GM21786 (cell line): Measurements from ENCODE around the gene DOCK1.

ENCODE experiments used
- ATAC-seq: cut with Tn5 transposase; IDR thresholded peaks from one replicate; pipeline ENCODE4 v1.9.1; 2021; ENCODE audit not compliant: unreplicated experiment

The DOCK1 gene

DNA sequence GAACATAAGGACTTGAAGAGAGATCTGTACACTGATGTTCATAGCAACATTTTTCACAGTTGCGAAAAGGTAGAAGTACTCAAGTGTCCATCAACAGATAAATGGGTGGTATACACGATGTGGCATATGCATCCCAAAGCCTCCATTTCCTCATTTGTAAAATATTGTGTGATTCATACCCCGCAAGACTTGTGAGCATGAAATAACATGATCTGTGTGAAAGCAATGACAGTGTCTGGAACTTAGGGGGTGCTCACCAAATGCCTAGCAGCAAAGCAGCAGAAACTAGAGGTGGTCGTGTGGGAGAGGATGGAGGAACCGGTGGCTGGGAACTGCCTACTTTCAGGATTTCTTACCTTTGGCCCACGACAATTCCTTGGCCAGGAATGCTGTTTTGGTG, 426.5 kb downstream of the DOCK1 start:
- ATAC-seq: no peak

DNA sequence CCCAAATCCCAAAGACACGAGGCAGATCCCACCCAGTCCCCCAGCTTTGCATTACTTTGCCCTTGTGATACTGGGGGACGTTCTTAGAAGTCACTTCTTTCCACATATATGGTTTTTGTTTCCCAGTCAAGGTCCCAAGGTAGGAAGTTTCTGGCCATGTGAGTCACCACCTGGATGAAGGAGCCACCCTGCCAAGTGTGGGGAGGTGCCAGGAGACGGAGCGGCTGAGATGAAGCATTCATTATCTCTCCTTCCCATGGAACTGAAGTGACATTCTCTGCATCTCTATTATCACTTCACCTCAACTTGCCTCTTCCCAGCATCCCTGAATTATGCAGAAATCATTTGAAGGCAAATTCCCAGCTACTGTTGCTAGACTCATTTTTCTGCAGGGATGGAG, 427.4 kb downstream of the DOCK1 start:
- no peak for ATAC-seq

DNA sequence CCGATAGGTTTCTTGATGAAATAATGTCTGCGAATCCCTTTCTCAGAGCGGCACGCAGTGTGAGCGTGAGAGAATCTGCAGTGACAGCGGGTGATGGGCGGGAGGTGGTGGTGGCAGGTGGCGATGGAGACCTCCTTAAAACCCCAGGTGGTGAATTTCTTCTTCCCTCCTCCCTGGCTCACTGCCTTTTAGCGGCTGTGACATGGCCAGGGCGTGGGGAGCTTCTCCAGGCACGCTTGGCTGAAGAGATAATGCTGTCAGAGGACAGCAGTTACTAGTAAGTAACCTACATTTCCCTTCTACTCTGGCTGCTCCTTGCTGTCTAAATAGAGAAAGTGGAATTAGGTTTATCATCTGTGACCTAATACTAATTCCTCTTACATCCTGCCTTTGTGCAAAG, 432.6 kb downstream of the DOCK1 start:
- no peak for ATAC-seq

DNA sequence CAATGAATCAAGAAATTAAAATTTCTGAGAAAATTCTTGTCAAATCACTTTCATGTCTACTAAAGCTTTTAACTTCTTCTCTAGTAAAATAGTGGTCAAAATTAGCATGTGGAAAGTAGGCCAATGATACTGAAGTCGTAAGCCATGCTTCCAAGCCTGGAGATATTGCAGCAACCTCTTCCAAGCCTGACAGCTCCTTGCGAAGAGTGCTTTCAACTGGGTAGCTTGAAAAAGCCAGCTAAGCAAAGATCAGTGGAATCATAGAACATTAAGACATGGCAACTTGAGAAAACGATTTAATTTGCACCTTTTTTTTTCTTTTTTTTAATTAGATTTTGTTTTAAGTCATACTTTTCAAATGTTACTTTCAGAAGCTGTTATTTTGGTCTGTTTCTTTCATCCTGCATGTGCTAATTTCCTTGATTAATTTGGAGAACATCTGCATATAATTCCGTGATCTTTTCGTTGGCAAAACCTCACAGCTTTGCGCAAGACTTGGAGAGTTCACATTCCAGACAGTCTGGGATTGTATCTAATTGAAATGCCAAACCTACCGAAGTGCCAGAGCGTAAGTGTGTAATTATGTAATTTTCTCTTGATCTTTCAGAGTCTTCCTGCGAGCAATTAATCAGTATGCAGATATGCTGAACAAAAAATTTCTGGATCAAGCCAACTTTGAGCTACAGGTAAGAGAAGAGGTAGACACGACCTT, 433.3 kb downstream of the DOCK1 start:
- ATAC-seq: no peak

DNA sequence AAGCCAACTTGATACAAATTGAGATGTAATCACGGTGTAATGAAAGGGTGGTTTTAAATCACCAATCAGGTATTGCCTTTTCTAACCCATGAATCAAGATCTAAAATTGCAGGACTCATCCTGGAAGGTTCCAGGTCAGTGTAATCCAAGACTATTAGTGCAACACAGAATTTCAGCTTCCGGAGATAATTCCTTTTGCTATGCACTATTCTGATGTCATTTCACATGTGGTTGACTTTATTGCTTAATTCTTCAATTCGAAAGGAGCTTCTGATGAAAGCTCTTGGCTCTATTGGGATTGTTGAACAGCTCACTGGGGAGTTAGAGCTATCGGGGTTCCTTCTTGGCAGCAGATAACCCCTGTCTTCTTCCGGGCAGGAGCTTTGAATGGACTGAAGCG, 438.6 kb downstream of the DOCK1 start:
- no peak for ATAC-seq

DNA sequence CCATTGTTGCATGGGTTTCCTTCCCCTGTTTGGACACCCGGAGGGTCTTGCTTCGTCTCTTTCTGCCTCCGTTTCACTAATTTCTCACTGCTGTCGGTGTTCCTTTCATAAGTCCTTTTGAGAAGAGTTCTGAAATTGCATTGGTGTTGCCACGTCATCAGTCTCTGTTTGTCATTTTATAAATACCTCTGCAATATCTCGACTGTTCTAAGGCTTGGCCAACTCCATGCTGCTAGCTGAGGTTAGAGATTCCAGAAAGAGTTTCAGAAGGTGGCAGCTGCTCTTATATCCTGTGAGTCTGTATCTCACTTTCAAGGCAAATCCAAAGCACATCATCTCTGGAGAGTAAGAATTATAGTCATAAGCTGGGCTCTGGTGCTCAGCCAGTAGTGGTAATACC, 439.1 kb downstream of the DOCK1 start:
- no peak for ATAC-seq

DNA sequence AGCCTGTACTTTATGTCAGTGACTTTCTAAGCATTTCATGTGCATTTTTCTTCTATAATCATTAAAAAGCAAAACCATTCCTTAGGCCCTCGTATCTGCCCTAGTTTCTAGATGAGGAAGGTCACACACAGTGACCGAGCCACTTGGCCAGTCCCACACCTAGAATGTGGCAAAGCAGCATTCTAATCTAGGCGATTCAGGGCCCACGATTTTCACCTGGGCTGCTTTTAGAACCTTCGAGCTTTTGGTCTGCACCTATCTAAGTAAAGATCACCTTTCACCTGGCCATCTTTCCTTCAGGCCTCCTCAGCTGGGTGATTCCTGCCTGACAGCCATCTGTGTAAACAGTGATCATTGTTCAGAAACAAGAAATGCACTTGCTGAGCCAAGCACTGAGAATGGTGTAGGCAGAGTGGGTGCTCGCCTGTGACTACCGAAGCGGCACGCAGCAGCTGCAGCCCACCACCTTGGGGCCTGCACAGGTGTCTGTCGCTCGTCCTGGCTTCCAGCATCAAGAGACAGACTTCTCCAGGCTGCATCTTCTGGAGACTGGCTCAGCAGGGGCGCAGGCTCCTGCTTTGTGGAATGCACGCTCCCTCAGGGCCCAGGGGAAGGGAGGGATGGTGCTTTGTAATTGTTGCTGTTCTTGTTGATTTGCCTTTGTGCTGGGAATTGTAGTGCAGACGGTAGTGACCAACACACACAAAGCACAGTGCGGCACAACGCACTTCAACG, 440.2 kb downstream of the DOCK1 start:
- no peak for ATAC-seq

DNA sequence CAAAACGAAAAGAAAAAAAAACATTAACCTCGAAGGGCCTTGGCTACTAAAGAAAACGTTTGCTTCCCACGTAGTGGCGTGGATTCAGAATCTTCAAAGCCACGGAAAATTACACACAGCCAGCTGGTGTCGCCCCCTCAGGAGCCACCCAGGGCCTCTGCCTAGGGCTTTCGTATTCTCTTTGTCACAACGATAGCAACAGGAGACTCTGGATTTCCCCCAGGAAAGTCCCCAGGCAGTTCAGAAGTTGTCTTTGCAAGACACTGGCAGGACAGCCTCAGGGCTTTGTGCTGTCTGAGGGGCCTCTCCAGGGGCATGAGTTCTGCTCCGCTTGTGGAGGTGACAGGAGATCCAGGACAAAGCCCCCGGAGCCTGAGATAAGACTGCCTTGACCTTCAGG, 441.4 kb downstream of the DOCK1 start:
- ATAC-seq: no peak

DNA sequence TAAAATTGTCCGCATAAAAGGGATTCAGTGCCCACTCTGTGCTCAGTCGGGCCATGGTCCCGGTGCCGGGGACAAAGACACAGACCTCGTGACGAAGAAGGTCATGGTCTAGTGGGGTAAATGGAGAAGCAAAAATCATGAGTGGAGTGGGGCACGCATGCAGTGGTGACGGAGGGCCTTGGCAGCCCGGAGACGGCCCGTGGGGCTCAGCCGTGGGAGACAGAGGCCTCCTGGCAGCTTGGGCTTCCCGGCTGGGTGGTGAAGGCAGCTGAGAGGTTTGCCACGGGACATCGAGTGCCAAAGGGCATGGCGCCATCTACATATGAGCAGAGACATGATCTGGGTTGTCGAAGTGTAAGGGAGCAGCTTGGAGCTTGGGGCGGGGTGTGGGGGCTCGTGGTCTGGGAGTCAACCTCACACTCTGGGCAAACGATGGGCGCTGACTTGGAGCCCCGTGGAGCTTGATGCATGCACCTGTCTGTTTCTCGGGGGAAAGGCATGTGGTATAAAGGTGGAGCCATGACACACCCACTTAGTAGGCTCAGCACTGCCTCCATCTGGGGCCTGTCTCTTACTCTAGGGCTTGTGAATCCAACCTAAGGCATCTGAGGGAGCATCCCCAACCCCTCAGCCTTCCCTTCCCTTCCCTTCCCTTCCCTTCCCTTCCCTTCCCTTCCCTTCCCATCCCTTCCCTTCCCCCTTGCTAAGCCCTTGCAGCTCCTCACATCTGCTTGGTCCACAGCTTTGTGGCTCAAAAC, 442.2 kb downstream of the DOCK1 start:
- no peak for ATAC-seq

DNA sequence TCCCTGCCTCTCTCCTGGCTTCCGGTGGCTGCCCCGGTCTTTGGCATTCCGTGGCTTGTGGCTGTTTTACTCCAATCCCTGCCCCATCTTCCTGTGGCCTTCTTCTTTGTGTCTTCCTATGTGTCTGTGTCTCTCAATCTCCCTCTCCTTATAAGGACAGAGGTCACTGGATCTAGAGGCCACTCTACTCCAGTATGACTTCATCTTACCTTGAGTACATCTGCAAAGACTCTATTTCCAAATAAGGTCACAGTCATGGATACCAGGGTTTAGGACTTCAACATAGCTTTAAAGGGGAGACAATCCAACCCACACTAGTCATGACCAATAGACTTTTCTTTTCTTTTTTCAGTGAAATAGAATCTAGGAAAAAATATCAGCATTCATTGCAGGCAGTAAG, 444.5 kb downstream of the DOCK1 start:
- ATAC-seq: no peak

DNA sequence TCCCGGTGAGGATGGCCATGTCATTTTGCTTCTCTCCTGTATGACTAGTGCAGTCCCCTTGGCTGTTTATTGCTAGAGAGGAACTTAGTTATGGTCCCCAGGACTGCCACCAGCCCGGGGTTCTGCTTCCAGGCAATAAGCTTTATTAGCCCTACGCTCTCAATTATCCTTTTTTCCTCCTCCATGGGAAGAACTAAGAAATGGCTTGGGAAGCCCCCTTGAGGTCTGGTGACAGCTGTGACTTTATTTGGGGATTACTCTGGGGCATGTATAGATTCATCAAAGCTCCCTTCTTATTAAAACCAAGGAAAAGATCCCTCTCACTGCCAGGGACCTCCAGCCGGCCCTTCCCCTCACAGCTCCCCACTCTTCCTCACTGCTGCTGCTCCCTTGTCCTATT, 446.3 kb downstream of the DOCK1 start:
- ATAC-seq: no peak

DNA sequence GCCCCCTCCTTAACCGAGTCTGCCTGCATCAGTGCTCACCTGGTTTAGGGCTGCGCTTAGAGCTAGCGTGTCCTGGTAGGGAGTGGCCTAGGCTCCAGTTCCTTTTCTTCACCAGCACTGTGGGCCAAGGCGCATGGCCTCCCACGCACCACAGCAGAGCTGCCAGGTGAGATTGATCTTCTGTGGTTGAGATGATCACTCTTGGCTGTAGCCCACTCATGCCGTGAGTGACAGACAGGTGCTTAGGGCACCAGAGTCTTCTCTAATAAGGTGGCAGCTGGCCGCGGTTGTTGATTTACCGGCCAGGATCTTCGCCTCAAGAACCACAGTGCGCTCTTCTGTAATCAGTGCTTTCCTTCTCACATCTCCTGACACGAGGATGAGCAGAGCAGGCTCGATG, 448.3 kb downstream of the DOCK1 start:
- no peak for ATAC-seq

DNA sequence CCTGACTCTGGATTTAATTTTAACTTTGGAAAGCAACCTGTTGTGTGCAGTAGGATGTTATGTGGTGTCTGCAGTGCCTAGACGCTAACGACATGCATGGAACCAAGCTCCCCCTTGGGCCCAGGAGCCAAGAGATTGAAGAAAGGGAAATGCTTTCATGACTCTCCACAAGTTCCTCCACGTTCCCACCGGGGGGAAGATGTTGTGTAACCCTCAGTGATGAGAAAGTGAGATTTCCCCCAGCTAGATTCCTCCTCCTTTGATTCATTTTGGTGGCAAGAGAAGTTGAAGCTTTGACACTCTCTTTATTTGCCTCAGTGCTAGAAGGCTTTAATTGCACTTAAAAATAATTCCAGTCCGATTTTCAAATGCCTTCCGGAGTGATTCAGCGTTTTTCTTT, 449.0 kb downstream of the DOCK1 start:
- no peak for ATAC-seq

DNA sequence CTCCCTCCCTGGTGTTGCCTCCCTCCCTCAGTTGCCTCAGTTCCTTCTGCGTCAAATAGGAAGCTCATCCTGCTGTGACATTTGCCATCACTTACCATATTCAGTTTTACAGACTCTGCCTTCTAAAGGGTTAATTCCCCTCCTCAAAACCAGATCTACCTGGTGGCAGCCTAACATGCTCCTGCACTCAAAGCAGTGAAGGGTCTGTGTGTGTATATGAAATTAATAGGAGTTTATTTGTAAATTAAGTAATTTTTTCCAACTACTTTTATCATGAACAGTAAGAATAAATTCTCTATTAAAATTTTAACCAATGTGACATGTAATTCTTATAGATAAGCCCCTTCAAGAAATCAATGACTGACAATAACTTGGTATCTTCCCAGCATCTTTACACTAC, 449.8 kb downstream of the DOCK1 start:
- no peak for ATAC-seq

DNA sequence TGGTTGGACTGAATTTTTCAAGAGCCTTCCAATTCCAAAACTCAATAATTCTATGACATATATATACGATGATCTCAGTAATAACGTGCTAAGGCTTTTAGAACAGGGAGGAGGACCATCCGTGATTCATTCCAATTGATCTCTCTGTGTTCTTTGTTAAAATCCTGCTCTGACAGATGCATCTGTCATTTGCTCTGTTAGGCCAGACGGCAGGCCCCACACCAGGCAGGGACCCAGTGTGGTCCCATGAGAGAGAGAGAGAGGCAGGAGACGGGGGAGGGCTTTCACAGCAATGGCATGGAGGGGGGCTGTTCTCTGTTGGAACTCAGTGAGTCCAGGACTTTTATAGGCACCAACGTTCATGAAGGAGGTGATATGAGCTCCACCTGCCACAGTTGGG, 451.1 kb downstream of the DOCK1 start:
- ATAC-seq: no peak

DNA sequence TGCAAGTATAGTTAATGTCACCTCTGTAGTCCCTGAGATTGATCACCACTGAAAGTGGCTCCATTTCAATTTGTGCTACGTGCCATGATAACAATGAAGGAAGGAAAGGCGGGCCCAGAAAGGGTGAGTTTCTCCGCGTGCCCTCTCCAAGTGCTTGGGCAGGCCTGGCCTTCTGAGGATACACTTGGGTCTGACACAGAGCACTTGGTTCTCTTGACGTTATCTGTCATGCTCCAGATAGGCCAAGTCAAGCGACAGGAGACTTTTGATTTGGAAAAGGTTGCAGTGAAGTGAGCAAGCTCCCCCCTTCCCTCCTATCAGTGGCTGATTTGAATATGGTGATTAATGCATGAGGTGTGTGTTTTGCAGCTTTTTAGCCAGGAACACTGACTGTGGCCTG, 452.0 kb downstream of the DOCK1 start:
- no peak for ATAC-seq

DNA sequence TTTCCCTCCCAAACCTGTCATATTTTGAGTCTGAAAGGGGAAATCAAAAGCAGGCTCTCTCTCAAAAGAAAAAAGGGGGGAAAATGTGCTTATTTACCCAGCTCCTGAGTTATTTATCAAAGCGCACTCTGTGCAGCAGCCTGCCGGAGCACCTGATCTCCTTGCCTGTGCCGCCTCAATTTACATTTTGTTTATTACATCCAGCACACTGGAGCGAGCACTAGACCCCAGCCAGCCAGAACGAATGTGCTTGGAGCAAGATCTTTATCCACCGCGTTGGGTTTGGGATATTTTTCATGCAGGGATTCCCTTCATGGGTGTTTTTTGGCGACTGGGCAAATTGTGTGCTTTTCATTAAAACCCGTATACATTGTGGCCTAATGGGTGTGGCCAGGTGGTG, 453.1 kb downstream of the DOCK1 start:
- no peak for ATAC-seq

DNA sequence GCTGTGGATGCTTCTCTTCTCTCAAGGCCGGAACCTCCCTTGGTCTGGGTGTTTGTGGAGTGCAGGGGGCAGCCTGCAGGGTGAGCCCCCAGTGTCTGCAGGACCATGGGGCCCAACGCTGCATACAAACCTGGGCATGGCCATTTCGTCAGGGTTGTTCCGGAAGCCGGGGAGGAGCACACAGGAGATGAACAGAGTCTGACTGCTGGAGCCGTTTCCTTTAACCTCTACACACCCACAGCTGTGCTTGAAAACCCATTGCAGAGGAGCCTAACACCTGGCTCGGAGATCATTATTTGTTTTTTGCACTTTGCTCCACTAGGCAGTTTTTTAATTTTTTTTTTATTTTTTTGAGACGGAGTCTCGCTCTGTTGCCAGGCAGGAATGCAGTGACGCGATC, 458.8 kb downstream of the DOCK1 start:
- no peak for ATAC-seq

DNA sequence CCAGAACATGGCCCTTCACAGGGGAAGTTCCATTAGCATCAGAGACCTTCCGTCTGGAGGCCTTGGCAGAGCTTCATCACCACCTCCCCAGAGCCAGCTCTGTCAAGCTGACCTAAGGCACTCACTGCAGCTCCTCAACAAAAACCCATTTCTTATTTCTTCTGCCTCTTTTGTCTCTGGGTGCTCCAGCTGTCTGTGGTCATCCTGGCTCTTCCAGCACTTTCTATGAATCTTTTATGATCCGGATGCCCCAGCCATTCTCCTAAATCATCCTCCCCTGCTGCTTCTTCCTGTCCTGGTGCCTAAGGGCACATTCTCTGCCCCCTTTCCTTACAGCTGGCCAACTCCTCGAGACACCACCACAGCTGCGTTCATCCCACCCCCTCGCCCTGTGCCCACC, 462.9 kb downstream of the DOCK1 start:
- no peak for ATAC-seq

DNA sequence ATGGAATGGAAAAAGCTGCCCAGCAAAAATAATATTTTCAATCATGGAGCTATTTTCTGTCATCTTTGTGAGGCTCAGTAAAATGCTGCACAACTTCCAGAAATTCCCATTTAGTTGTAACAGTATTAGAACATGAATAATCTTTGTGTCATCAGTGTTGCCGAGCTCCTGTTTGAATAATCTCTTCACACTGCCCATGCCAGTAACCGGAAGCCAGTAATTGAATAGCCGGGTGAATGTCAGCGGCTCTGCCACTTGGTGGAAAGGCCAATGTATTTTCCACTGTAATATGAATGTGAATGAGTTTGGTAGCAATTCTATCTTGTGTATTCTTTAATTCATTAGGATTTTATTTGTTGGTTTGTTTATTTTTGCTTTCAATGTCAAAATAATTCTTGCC, 463.7 kb downstream of the DOCK1 start:
- no peak for ATAC-seq

DNA sequence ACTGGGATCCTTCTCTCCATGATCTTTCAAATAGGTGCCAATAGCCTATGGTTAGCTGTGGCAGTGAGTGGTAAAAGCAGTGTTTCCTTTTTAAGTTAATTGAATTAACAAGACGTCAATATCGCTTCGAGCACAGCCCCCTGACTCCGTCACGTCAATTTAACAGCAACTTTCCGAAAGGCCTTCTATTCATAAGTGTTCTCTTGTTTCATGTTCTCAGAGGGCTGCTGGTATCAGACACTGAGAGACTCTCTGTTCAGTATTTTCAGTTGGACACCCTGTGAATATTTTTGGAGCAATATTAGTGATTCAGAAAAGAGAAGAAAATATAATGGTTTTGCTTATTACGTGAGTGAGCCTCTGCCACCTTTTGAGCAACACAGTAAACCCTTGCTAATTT, 465.4 kb downstream of the DOCK1 start:
- no peak for ATAC-seq

DNA sequence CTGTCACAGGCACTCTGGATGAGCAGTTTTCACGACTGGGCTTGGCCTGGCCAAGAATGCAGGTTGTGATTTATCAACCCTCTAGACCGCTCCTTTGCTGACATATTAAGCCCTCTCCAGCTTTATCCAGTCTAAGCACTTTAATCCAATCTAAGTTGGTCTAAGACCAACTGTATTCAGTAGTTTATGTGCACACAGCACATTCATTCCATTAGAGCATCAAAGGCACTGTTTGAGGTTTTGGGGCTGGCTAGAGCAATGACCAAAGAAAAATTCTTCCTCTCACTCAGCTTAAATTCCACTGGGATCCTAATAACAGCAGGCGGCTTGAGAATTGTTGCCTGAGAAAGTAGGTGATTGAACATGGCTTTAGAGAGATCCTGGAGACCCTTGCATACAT, 467.1 kb downstream of the DOCK1 start:
- no peak for ATAC-seq
